Endothelial cell of umbilical vein (primary cell): ENCODE results near the gene BMERB1. TPM values are rescaled to one million over a fixed set of nuclear protein-coding genes. Genes with fewer than 3 reads are reported as not detected.

Experiments
- BruUV-seq: library from RNA; stranded (reverse); fragments of 400-500 nt; replicated peaks from 2 replicates; lab custom pipeline; 2021; lab: Mats Ljungman, UMichigan
- CTCF ChIA-PET: fragments of 300-600, 350-600 bp; sonication (Branson Sonifier 250); formaldehyde crosslinking; loops from one replicate; lab custom pipeline; 2021; ENCODE audit warnings: antibody characterized with exemption, inconsistent platforms; lab: Charles Lee
- POLR2A ChIA-PET: fragments of 300-600, 350-600 bp; sonication (Branson Sonifier 250); formaldehyde crosslinking; loops from one replicate; lab custom pipeline; 2021; ENCODE audit warnings: antibody characterized with exemption, inconsistent platforms; lab: Charles Lee
- DNase-seq: peaks from one replicate; pipeline ENCODE4 v3.0.0-alpha.2; 2011; ENCODE audit warnings: low read depth, low spot score
- FAIRE-seq: peaks from 2 replicates; lab custom pipeline; 2011; peaks lifted over from hg19 to GRCh38; lab: Jason Lieb, UNC
- H2AFZ ChIP-seq: 2 replicates; pipeline ENCODE4 v1.6.0; 2012; ENCODE audit warnings: low read depth, low read length, control low read depth, inconsistent platforms
- H3K27ac ChIP-seq: 2 replicates; pipeline ENCODE4 v1.5.1; 2011; ENCODE audit warnings: low read depth, mild to moderate bottlenecking, control low read depth, low read length, moderate library complexity; ENCODE audit not compliant: insufficient read depth
- H3K27me3 ChIP-seq, 2 experiments: 2 replicates each; pipeline versions ENCODE4 v1.6.0 to v1.6.1; 2011; ENCODE audit warnings: low read length in 2 of 2, mixed read lengths in 1 of 2; ENCODE audit not compliant: control insufficient read depth in 2 of 2, insufficient read depth in 2 of 2
- H3K36me3 ChIP-seq, 2 experiments: 2 replicates in 1 of 2; 3 replicates in 1 of 2; pipeline ENCODE4 v1.5.1; 2011; ENCODE audit warnings: low read length in 2 of 2, mild to moderate bottlenecking in 1 of 2, moderate library complexity in 1 of 2; ENCODE audit not compliant: control insufficient read depth in 2 of 2, insufficient read depth in 2 of 2; ENCODE audit errors: extremely low read depth in 1 of 2
- H3K4me1 ChIP-seq: 3 replicates; pipeline ENCODE4 v1.5.1; 2011; ENCODE audit warnings: mild to moderate bottlenecking, low read length; ENCODE audit not compliant: control insufficient read depth, insufficient read depth; ENCODE audit errors: extremely low read depth
- H3K4me2 ChIP-seq: 2 replicates; pipeline ENCODE4 v1.6.1; 2011; ENCODE audit warnings: low read length, control low read depth, mixed read lengths; ENCODE audit not compliant: insufficient read depth
- H3K4me3 ChIP-seq, 3 experiments: fragments of 200-600 bp in 1 of 3; sonication (generic), shearing (Covaris generic) in 1 of 3; replicated peaks in 1 of 3; 2 replicates each; pipeline ENCODE4 v1.5.1; 2011 to 2016; ENCODE audit warnings: control low read depth in 3 of 3, low read length in 3 of 3, mild to moderate bottlenecking in 2 of 3, inconsistent platforms in 1 of 3, low read depth in 1 of 3, moderate library complexity in 1 of 3; ENCODE audit not compliant: insufficient read depth in 1 of 3
- H3K79me2 ChIP-seq: 2 replicates; pipeline ENCODE4 v1.6.0; 2012; ENCODE audit warnings: low read length, inconsistent platforms; ENCODE audit not compliant: control insufficient read depth, insufficient read depth
- H3K9ac ChIP-seq: replicated peaks from 2 replicates; pipeline ENCODE3; 2011; ENCODE audit warnings: low read length, control low read depth; ENCODE audit not compliant: insufficient read depth; ENCODE audit errors: extremely low read depth
- H3K9me1 ChIP-seq: replicated peaks from 3 replicates; pipeline ENCODE4 v1.6.0; 2011; ENCODE audit warnings: mild to moderate bottlenecking, low read length; ENCODE audit not compliant: control insufficient read depth, insufficient read depth; ENCODE audit errors: extremely low read depth
- H3K9me3 ChIP-seq: replicated peaks from 2 replicates; pipeline ENCODE4 v1.5.1; 2012; ENCODE audit warnings: low read length, inconsistent platforms; ENCODE audit not compliant: control insufficient read depth, insufficient read depth
- H4K20me1 ChIP-seq: replicated peaks from 2 replicates; pipeline ENCODE3; 2011; ENCODE audit warnings: mild to moderate bottlenecking, low read length; ENCODE audit not compliant: control insufficient read depth, insufficient read depth; ENCODE audit errors: extremely low read depth
- EZH2 ChIP-seq: IDR thresholded peaks from 2 replicates; pipeline ENCODE4 v1.6.1; 2012; ENCODE audit warnings: borderline replicate concordance, low read depth, mild to moderate bottlenecking, moderate library complexity, low read length, inconsistent platforms; ENCODE audit not compliant: severe bottlenecking
- FOS ChIP-seq: IDR thresholded peaks from 2 replicates; pipeline ENCODE4 v1.6.1; 2011; ENCODE audit warnings: mild to moderate bottlenecking, low read length, moderate library complexity, borderline replicate concordance; ENCODE audit not compliant: insufficient read depth
- GATA2 ChIP-seq: IDR thresholded peaks from 2 replicates; pipeline ENCODE4 v1.7.0; 2011; ENCODE audit warnings: low read depth, mild to moderate bottlenecking, moderate library complexity, mixed read lengths, low read length; ENCODE audit not compliant: insufficient read length, insufficient read depth
- JUN ChIP-seq: IDR thresholded peaks from 2 replicates; pipeline ENCODE4 v1.6.1; 2011; ENCODE audit warnings: borderline replicate concordance, low read depth; ENCODE audit not compliant: insufficient read length, insufficient read depth
- MYC ChIP-seq: IDR thresholded peaks from one replicate; pipeline ENCODE4 v1.6.1; 2011; ENCODE audit warnings: mild to moderate bottlenecking, low read depth, low read length
- POLR2A ChIP-seq: IDR thresholded peaks from 2 replicates; pipeline ENCODE4 v1.6.1; 2012; ENCODE audit warnings: low read depth, mild to moderate bottlenecking, control low read depth, low read length
- POLR2AphosphoS5 ChIP-seq: IDR thresholded peaks from 2 replicates; pipeline ENCODE4 v1.6.1; 2012; ENCODE audit warnings: low read depth, mild to moderate bottlenecking, control low read depth, low read length, moderate library complexity; ENCODE audit not compliant: insufficient read depth
- dilution Hi-C: fragments of 300-500 bp; cut with MboI; formaldehyde crosslinking; loops from one replicate; pipeline ENCODE4 v1.15.0; 2019; ENCODE audit warnings: low sequenced_read_pairs; ENCODE audit not compliant: extremely low pct_ligation_motif_present
- intact Hi-C: fragments of 100-400 bp; cut with micrococcal nuclease; formaldehyde crosslinking; loops from one replicate; pipeline ENCODE4 v1.10.0; 2022
- polyA plus RNA-seq, 4 experiments: library from polyadenylated mRNA; depleted of rRNA in 3 of 4; stranded (reverse) in 3 of 4; unstranded in 1 of 4; fragments of >200 nt; gene quantifications; 2 replicates each; pipeline versions ENCODE4 v1.2.1 to v1.2.3, GENCODE V29; 2011 to 2012; ENCODE audit warnings: missing spikeins in 1 of 4
- total RNA-seq: library from RNA; stranded (reverse); gene quantifications from 2 replicates; pipeline ENCODE4 v1.2.3, GENCODE V29; 2021
- TF ChIP-seq, protein P1 (sequence below), 2 donors: IDR thresholded peaks; 1 replicate in 1 of 2; 2 replicates in 1 of 2; pipeline ENCODE4 v1.5.1; 2011; ENCODE audit warnings: low read length in 2 of 2, mild to moderate bottlenecking in 2 of 2, moderate library complexity in 2 of 2, control low read depth in 1 of 2, inconsistent platforms in 1 of 2, low read depth in 1 of 2; ENCODE audit not compliant: insufficient read depth in 1 of 2; ENCODE audit errors: extremely low read depth in 1 of 2
- TF ChIP-seq, protein P2 (sequence below): IDR thresholded peaks from 2 replicates; pipeline ENCODE4 v1.6.1; 2011; ENCODE audit not compliant: insufficient read depth, insufficient read length

The BMERB1 gene
- total and polyA plus RNA-seq, 2 donors (not counting 3 experiments of a cell fraction or from before 2014, with no cell fraction given), result 14.1 to 17.4 TPM

DNA sequence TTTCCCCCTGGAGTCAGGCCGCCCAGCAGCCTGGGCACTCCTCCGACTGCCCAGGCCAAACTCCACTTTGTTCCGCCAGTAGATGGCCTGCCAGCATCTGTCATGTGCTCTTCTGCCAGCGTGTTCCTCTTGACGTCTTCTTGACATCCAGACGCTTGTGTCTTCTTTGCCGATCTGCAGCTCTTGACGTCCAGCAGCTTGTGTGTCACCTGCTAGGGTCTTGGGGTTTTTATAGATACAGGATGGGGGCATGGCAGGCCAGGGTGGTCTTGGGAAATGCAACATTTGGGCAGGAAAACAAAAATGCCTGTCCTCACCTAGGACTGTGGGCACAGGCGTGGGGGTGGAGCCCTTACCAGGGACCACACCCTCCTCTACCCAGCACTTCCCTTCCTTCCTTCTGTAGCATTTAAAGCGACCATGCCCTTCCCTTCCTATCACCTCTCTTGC lies 88.7 kb downstream of the BMERB1 start:
- ChIA-PET CTCF (no interaction called here), POLR2A (no interaction called here)
- Histone ChIP-seq H4K20me1 (no peaks in the 10 kb centered on the region), H3K4me2 (no peak overlapping the region), H2AFZ (no peak overlapping the region), H3K36me3 (no peaks in the 10 kb centered on the region), H3K4me3 (no peak overlapping the region), H3K27ac (no peak overlapping the region), H3K9ac (no peak overlapping the region), H3K9me3 (no peaks in the 10 kb centered on the region), H3K9me1 (no peaks in the 10 kb centered on the region), H3K27me3 (no peaks in the 10 kb centered on the region), H3K79me2 (no peaks in the 10 kb centered on the region), H3K4me1 (peaks cover 24% of the 10 kb centered on the region)
- TF ChIP-seq JUN, result no peak
- TF ChIP-seq FOS, result no peak
- TF ChIP-seq EZH2, result no peak
- no peak for TF ChIP-seq GATA2
- TF ChIP-seq POLR2A, result no peak
- TF ChIP-seq MYC, result no peak
- TF ChIP-seq, protein P1, sequence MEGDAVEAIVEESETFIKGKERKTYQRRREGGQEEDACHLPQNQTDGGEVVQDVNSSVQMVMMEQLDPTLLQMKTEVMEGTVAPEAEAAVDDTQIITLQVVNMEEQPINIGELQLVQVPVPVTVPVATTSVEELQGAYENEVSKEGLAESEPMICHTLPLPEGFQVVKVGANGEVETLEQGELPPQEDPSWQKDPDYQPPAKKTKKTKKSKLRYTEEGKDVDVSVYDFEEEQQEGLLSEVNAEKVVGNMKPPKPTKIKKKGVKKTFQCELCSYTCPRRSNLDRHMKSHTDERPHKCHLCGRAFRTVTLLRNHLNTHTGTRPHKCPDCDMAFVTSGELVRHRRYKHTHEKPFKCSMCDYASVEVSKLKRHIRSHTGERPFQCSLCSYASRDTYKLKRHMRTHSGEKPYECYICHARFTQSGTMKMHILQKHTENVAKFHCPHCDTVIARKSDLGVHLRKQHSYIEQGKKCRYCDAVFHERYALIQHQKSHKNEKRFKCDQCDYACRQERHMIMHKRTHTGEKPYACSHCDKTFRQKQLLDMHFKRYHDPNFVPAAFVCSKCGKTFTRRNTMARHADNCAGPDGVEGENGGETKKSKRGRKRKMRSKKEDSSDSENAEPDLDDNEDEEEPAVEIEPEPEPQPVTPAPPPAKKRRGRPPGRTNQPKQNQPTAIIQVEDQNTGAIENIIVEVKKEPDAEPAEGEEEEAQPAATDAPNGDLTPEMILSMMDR (IDR thresholded peaks at IDR 0.05; ENCODE audit: extremely low read depth in 1 of 2, insufficient read depth in 1 of 2, low read depth in 1 of 2, low read length in 2 of 2), result no peak
- TF ChIP-seq POLR2AphosphoS5, result no peak
- TF ChIP-seq, protein P2, sequence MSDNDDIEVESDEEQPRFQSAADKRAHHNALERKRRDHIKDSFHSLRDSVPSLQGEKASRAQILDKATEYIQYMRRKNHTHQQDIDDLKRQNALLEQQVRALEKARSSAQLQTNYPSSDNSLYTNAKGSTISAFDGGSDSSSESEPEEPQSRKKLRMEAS, result no peak
- DNase-seq, result no peak
- FAIRE-seq, result no peak
- dilution Hi-C loops (no loop called here), intact Hi-C loops (loop anchor here (5.0 kb wide), 1 partner anchor 119 kb away; the partner anchor contains the start of gene MARF1)
- no TSS peak for BruUV-seq
